K562 (cell line): ENCODE measurements around the gene C2. TPM values are rescaled to one million over a fixed set of nuclear protein-coding genes. Genes with fewer than 3 reads are reported as not detected.
A peak's percentile ranks its signal among the peaks of the same experiment; 100 is the strongest.

Experiments used
- ARID3A ChIP-seq: IDR thresholded peaks from 2 replicates; pipeline ENCODE4 v1.6.1; 2012; ENCODE audit warnings: low read depth, low read length, improper control_type of control experiment, borderline replicate concordance
- ASH1L ChIP-seq: fragments of 450-650 bp; IDR thresholded peaks from 2 replicates; pipeline ENCODE4 v1.6.1; 2018; ENCODE audit warnings: borderline replicate concordance, mild to moderate bottlenecking, low read depth; ENCODE audit not compliant: partially characterized antibody
- FOXM1 ChIP-seq, 2 experiments: fragments of 450-650 bp in 1 of 2; sonication (generic) in 1 of 2; formaldehyde crosslinking in 1 of 2; IDR thresholded peaks; 2 replicates each; pipeline versions ENCODE4 v1.6.1 to v1.9.0; 2017 to 2022; ENCODE audit warnings: low read depth in 2 of 2, mild to moderate bottlenecking in 2 of 2, missing genetic modification reagents in 1 of 2, moderate library complexity in 1 of 2
- HBP1 ChIP-seq: fragments of 450-650 bp; formaldehyde crosslinking; IDR thresholded peaks from 2 replicates; pipeline ENCODE4 v1.4.0; 2022; ENCODE audit warnings: missing genetic modification characterization
- IFI16 ChIP-seq: fragments of 250-450 bp; sonication (Bioruptor Pico); IDR thresholded peaks from 2 replicates; pipeline ENCODE4 v2.1.2; 2022; ENCODE audit warnings: mild to moderate bottlenecking, inconsistent platforms
- KLF6 ChIP-seq: fragments of 250-450 bp; sonication (Bioruptor Pico); IDR thresholded peaks from 2 replicates; pipeline ENCODE4 v1.4.0; 2020; ENCODE audit warnings: mild to moderate bottlenecking, moderate library complexity, borderline replicate concordance
- MEF2D ChIP-seq: conservative IDR thresholded peaks from 2 replicates; pipeline ENCODE4 v1.6.1; 2016; ENCODE audit warnings: low read depth, missing genetic modification characterization, missing compliant biosample characterization
- NR0B1 ChIP-seq: fragments of 450-650 bp; IDR thresholded peaks from one replicate; pipeline ENCODE4 v1.6.1; 2018; ENCODE audit warnings: mild to moderate bottlenecking, moderate library complexity; ENCODE audit not compliant: partially characterized antibody
- NRF1 ChIP-seq, 2 experiments: fragments of 450-650 bp; IDR thresholded peaks in 1 of 2; conservative IDR thresholded peaks in 1 of 2; 2 replicates each; pipeline ENCODE4 v1.6.1; 2014; ENCODE audit warnings: mild to moderate bottlenecking in 2 of 2
- RREB1 ChIP-seq: fragments of 250-450 bp; sonication (Bioruptor Pico); IDR thresholded peaks from 2 replicates; pipeline ENCODE4 v1.4.0; 2020
- SREBF2 ChIP-seq: sonication (generic); formaldehyde crosslinking; IDR thresholded peaks from 2 replicates; pipeline ENCODE4 v1.4.0; 2020; ENCODE audit warnings: mild to moderate bottlenecking, missing genetic modification reagents
- ZBTB43 ChIP-seq: sonication (generic); formaldehyde crosslinking; IDR thresholded peaks from 2 replicates; pipeline ENCODE4 v1.8.0; 2023; ENCODE audit warnings: mild to moderate bottlenecking, missing genetic modification reagents
- ZEB2 ChIP-seq: fragments of 450-650 bp; IDR thresholded peaks from 2 replicates; pipeline ENCODE4 v1.6.1; 2016
- ZNF668 ChIP-seq: fragments of 250-450 bp; sonication (Bioruptor Pico); IDR thresholded peaks from 2 replicates; pipeline ENCODE4 v1.8.0; 2022; ENCODE audit warnings: mild to moderate bottlenecking, inconsistent platforms
- polyA plus RNA-seq, 8 experiments: library from polyadenylated mRNA; depleted of rRNA in 4 of 8; stranded (reverse) in 5 of 8; unstranded in 3 of 8; fragments of >200 nt; fragmentation: Nextera tagmentation in 2 of 8; fragmentation: Illumina TruSeq in 1 of 8; extraction: Ambion mirVana in 2 of 8; extraction: Trizol in 1 of 8; gene quantifications; 2 replicates each; pipeline versions ENCODE4 v1.2.1 to v1.2.3, GENCODE V29; 2011 to 2014; ENCODE audit warnings: inconsistent platforms in 1 of 8, missing spikeins in 1 of 8
- total RNA-seq, 7 experiments: library from RNA; depleted of rRNA in 6 of 7; stranded (reverse); fragments of >200 nt in 6 of 7; fragmentation: Illumina TruSeq in 2 of 7; extraction: Trizol in 2 of 7; gene quantifications; 2 replicates each; pipeline versions ENCODE4 v1.2.1 to v1.2.3, GENCODE V29; 2011 to 2021; ENCODE audit warnings: low replicate concordance in 1 of 7

The C2 gene
- total and polyA plus RNA-seq, 9 of the 15 experiments (the other 6 are each of a cell fraction or from before 2014, with no cell fraction given), result 0.05 to 1.1 (median 0.39) TPM; not detected in 1

GRCh38 chr6:31972709-31973350 lies 45.3 kb downstream of the C2 start (continued):
- TF ChIP-seq RREB1 (0 out of 2 replicates have a peak, but pooled peaks have one; percentile 16), HBP1 (peak; percentile 84), ZBTB43 (CRISPR knock-in tag) (peak; percentile 90; the same call in 1 of the 2 replicates), FOXM1 (IDR thresholded peaks at IDR 0.05; ENCODE audit: low read depth) (no peak), FOXM1 (CRISPR knock-in tag; IDR thresholded peaks at IDR 0.05; ENCODE audit: low read depth) (peak; percentile 94; the same call in 1 of the 2 replicates), IFI16 (CRISPR knock-in tag) (no peak), SREBF2 (CRISPR knock-in tag) (0 out of 2 replicates have a peak, but pooled peaks have one; percentile 47), NRF1 (conservative IDR thresholded peaks at IDR 0.05 in 1 of 2, IDR thresholded peaks at IDR 0.05 in 1 of 2) (peak in 1 of 2 experiments; percentile 3; a peak in 2 of 4 replicates), NR0B1 (no peak), ZNF668 (peak; percentile 63; the same call in 1 of the 2 replicates), MEF2D (tag) (0 out of 2 replicates have a peak, but pooled peaks have one; percentile 71), ASH1L (peak; percentile 25), ZEB2 (0 out of 2 replicates have a peak, but pooled peaks have one; percentile 29), ARID3A (no peak), KLF6 (no peak)
